GM18526 (cell line): ENCODE measurements around the gene ARID4B.
A peak's percentile ranks its signal among the peaks of the same experiment; 100 is the strongest.

ENCODE experiments used
- POLR2A ChIP-seq: IDR thresholded peaks from 3 replicates; pipeline ENCODE4 v1.6.1; 2011; ENCODE audit not compliant: insufficient read length; ENCODE audit errors: extremely low read depth

The ARID4B gene

GRCh38 chr1:235169986-235170385 is 158.0 kb downstream of the ARID4B start:
- TF ChIP-seq POLR2A: no peak

- no peak for TF ChIP-seq POLR2A
Measured at GRCh38 chr1:235168375-235168774, 159.6 kb downstream of the ARID4B start.

GRCh38 chr1:235161685-235162327 is 166.2 kb downstream of the ARID4B start:
- no peak for TF ChIP-seq POLR2A

GRCh38 chr1:235160957-235161684 is 166.9 kb downstream of the ARID4B start, which contains the start of gene RBM34:
Gene RBM34, minus strand, starts transcription at chr1:235161250. Its CDS starts 24 bp downstream, at chr1:235161226.
- TF ChIP-seq POLR2A: peak; percentile 98

- TF ChIP-seq POLR2A: no peak
Measured at GRCh38 chr1:235160383-235160956, 167.5 kb downstream of the ARID4B start.

DNA sequence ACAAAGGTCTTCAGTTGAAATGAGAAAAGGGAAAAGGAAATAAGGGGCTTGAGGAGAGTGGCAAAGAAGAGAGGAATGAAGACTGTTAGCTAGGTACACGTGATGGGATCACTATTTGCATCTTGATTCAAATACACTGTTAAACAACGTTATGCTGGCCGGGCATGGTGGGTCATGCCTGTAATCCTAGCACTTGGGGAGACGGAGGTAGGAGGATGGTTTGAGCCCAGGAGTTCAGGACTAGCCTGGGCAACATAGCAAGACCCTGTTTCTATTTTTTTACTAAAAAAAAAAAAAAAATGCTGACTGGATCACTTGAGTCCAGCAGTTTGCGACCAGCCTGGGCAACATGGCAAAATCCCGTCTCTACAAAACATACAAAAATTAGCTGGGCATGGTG is 169.3 kb downstream of the ARID4B start:
- TF ChIP-seq POLR2A: no peak

DNA sequence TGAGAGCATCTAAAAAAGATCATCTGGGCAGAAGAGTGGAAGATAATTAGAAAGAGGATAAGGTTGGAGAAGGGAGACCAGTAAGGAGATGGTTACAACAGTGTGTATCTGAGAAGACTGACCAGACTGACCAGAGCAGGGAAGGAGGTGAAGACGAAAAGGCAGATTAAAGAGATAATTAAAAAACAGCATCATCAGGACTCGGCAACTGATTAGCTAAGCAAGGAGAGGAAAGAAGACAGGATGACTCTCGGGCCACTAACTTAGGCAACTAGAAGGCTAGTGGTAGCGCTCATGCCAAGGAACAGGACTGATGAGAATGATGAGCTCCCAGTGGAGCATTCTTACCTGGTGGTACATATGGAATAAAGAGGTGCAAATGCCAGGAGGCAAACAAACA is 170.8 kb downstream of the ARID4B start:
- TF ChIP-seq POLR2A: no peak

DNA sequence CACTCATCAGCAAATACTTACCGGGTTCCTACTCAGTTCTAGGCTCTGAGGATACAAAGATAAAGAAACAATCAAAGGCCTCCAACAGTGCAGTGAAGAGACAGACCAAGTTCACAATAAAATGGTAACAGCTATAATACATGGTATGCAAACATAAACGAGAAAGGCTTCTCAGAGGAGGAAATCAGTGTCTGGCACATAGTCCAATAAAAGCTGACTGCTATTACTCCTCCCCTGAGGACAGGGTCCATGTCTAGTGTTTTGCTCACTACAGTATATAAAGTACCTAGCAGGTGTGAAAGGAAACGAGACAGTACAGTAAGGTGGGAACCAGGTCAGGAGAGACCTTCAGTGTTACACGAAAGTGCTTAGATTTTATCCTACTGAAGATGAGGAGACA is 171.2 kb downstream of the ARID4B start:
- TF ChIP-seq POLR2A: no peak

DNA sequence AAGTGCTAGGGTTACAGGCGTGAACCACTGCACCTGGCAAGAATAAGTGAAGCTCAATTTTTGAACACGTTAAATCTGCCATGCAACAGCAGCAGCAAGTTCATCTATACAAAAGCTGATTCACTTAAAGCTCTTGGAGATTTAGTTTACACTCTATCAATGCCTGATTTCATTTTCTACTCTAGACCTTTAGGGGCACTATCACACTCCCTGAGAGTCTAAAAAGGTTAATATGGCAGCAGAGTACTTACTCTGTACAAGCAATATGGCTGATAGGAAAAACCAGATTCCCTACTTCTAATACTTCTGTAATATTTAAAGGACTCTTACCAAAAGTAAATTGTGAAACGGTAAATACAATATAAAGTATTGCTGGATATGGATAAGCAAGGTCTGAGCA is 171.7 kb downstream of the ARID4B start:
- TF ChIP-seq POLR2A: no peak

GRCh38 chr1:235152235-235152634 is 175.7 kb downstream of the ARID4B start:
- TF ChIP-seq POLR2A: no peak

DNA sequence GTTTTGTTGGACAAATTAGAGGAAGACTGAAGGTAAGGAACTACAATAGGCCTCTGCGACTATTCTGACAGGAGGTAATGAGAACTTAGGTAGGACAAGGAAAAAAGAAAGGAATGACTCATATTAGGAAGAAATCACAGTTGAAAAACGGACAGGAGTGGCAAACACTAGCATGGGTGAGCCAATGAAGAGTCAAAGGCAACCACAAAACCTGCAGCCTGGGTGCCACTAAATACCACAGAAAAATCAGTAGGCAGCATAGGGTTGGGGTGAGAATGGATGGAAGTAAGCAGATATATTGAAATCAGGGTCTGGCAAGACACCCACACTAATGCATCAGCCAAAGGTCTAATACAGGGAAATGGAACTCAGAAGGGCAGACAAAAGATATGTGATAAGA is 176.9 kb downstream of the ARID4B start:
- no peak for TF ChIP-seq POLR2A

- TF ChIP-seq POLR2A: no peak
Measured at GRCh38 chr1:235149824-235150223, 178.2 kb downstream of the ARID4B start.

DNA sequence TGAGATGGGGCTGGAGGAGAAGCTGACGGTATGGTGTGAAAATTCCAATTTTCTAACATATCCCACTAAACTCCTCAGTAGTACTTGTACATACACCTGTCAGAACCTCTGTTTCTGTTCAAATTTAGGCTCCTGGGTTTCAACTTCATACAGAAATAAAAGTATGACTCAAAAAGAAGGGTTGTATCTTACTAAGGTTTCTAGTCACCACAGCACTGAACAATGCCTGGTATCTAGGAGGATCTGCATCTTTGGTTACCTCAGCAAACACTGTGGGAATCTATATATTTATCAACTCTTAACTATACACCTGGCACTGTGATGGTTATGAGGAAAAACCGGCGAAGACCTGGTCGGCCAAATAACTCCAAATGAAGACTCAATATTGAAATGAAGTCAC is 180.7 kb downstream of the ARID4B start:
- no peak for TF ChIP-seq POLR2A

DNA sequence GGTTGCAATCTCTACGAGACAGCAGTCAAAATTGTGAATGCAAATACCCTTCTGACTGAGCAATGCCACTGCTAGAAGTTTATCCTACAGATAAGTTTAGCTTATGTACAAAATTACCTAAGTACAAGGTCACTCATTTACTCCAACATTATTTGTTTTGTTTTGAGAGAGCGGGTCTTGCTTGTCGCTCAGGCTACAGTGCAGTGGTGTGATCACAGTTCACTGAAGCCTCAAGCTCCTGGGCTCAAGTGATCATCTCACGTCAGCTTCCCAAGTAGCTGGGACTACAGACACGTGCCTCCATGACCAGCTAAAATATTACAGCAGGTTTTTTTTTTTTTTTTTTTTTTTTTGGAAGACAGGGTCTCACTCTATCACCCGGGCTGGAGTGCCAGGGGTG is 182.3 kb downstream of the ARID4B start:
- TF ChIP-seq POLR2A: no peak

- TF ChIP-seq POLR2A: no peak
Measured at GRCh38 chr1:235142991-235143390, 185.0 kb downstream of the ARID4B start.

- no peak for TF ChIP-seq POLR2A
Measured at GRCh38 chr1:235139315-235139714, 188.7 kb downstream of the ARID4B start.
